Activated CD4-positive, CD25-positive, alpha-beta regulatory T cell (primary cell): Measurements from ENCODE around the gene CD24.

Experiments
- DNase-seq, 4 experiments: peaks; one replicate each; lab custom pipeline; 2025; lab: John Stamatoyannopoulos, UW

The CD24 gene

DNA sequence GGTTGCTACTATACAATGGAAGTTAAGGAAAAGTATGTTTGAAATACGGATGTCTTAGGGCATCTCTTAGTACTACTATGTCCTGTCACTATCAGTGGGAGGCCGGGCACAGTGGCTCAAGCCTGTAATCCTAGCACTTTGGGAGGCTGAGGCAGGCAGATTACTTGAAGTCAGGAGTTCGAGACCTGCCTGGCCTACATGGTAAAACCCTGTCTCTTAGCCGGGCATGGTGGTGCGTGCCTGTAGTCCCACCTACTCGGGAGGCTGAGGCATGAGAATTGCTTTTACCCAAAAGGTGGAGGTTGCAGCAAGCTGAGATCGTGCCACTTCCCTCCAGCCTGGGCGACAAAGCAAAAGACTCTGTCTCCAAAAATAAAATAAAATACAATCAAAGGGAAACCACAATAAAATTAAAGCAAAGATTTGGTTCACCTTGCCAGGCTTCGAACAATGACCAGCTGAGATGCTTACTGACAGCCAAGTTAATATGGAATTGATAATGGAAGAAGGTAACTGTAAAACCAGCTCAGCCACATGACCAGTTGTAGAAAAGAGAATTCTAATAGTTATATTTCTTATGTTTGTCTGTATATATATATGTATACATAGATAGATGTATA lies 6.5 kb downstream of the CD24 start:
- no peak for DNase-seq

DNA sequence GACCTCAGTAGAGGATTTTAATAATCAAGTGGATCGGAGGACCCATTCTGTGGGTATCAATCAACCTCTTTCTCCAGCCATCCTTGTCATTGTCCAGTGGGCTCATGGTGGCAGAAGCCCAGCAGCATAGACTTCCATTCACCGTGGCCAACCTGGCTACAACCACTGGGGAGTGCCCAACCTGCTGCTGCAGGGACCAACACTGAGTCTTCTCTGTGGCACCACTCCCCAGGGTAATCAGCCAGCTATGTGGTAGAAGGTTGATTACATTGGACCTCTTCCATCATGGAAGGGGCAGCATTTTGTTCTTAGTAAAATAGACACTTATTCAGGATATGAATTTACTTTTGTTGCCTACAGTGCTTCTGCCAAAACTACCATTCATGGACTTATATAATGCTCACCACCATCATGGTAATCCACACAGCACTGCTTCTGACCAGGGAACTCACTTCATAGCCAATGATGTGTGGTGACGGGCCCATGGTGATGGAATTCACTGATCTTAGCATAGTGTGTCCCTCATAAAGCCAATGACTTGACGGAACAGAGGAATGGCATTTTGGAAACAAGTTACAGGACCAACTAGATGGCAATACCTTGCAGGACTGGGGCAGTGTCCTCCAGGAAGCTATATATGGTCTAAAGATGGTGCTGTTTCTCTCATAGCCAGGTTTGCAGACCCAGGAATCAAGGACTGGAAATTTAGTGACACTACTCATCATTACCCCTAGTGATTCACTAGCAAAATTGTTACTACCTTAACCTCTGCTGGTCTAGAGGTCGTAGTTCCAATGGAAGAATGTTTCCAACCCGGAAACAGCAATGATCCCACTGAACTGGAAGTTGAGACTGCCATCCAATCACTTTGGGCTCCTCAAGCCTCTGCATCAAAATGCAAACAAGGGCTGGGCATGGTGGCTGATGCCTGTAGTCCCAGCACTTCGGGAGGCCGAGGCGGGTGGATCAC lies 7.6 kb downstream of the CD24 start:
- no peak for DNase-seq

DNA sequence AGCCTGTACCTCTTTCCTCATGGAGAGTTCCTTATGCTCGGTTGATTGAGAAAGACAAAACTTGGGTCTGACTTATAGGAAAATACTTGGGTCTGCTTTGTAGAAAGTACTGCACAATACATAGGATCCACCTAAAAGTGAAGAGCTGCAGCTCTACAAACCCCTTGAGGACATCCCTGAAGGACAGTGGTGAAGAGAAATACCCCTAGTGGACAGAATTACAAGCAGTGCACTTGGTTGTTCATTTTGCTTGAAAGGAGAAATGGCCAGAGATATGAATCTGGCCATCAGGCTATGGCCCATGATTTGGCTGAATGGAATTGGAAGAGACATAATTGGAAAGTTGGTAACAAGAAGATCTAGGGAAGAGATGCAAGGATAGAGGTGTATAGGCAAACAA lies 8.3 kb downstream of the CD24 start:
- no peak for DNase-seq

DNA sequence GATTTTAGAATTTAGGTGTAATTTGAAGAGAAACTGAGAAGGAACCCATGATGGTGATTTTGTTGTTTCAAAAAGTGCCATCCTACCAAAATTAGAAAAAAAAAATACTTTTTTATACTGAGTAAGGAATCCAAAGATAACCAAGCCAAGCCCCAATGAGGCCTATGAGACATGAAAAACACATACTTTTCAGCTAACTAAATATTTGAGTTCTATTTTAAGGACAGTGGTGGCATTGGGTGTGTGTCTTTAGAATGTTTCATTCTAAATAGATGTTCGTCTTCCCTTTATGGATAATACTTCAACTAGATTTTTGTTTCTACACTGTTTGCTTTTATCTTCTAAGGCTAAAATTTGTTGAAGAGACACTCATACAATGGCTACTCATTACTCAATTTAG lies 9.6 kb downstream of the CD24 start:
- DNase-seq, result no peak

DNA sequence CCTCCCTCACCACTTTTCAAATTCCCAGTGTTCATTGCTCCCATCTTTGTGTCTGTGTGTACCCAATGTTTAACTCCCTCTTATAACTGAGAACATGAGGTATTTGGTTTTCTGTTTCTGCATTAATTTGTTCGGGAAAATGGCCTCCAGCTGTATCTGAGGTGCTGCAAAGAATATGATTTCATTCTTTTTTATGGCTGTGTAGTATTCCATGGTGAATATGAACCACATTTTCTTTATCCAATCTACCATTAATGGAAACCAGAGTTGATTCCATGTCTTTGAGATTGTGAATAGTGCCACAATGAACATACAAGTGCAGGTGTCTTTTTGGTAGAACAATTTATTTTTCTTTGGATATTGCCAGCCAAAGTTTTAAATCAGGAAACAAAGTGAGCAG lies 10.4 kb downstream of the CD24 start:
- no peak for DNase-seq

DNA sequence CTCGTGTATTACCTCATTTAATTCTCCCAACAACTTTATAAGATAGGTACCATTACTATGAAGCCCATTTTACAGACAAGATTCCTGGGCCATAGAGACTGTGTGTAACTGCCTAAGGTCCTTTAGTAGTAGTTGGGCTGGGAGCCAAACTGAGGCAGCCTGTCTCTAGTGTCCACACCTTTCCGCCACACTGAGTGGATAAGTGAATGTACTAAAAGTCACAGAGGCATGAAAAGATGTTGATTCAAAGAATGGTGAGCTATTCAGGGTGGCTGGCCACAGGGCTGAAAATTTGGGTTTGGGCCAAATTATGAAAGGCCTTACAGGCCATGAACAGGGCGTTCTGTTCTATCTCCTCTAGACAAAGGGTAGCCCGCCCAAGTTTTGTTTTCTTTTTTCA lies 11.0 kb downstream of the CD24 start:
- no peak for DNase-seq

DNA sequence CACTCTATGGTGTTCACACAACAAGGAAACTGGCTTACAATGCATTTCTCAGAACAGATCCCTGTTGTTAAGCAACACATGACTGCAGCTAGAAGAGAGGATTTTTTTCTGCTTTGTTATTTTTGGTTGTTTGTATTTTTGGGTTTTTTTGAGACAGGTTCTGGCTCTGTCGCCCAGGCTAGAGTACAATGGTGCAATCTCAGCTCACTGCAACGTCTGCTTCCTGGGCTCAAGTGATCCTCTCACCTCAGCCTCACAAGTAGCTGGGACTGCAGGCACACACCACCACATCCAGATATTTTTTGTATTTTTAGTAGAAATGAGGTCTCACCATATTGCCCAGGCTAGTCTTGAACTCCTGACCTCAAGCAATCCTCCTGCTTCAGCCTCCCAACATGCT lies 12.7 kb downstream of the CD24 start:
- no peak for DNase-seq

DNA sequence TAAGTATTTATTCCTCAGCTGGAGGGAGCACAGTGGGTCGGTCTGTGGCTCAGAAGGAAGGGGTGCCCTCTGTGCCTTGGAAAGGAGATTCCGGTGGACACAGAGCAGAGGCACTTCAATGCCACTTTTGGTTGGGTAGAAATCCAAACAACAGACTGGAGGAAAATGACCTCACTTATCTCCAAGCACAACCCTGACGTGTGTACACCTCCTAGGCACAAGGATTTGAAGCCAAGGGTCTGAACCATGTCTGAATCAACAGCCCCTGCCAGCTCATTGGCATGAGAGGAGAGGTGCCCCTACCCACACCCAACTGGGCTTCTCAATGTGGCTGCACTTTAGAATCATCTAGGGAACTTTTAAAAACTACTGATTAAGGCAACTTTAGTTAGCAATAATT lies 13.4 kb downstream of the CD24 start:
- DNase-seq, result no peak

DNA sequence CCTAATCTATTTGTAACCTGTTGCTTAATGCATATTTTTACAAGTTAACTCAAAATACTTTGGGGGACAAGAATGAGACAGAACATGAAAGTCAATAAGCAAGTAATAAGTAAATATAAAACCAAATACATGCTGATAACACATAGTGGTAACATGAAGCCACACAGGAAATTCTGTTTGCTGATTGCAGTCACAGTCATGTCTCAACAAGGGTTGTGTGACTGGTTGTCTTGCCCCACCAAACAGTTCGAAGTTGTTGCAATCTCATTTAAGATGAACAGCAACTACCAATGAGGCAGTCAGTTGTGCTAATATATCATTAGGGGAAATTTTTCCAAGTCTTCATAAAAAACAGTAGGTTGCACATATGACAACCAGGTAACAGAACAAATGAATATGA lies 14.5 kb downstream of the CD24 start:
- DNase-seq, result no peak

DNA sequence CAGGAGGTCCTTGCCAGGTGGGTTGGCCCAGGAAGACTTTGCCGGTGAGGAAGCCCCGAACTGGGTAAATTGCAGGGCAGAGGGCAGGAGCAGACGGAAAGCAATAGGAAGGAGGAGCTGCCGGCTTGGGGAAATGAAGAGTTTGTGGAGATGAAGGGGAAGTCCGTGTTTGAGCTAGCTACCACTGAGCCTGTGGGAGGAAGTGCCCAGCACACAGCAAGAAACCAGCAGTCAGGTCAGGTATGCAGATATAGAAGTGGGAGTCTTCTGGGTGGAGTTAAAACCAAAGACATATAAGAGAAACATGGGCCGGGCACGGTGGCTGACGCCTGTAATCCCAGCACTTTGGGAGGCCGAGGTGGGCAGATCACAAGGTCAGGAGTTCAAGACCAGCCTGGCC lies 34.7 kb downstream of the CD24 start:
- DNase-seq, result no peak

DNA sequence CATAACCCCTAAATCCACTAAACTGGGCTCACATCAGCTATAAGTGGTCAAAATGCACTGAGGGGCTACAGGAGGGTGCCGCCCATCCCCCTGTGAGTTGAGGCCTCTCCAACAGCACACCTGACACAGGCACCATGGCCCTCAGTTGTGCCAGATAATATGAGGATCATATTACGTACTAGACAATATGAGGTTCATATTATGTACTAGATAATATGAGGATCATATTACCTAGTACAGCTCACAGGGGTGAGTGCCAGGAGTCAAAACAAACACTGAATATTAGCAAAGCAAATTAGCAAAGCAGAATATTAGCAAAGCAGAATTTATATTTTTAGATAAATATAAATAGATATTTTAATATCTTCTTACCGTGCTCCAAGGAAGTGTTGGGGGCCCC lies 35.3 kb downstream of the CD24 start:
- DNase-seq, result no peak

DNA sequence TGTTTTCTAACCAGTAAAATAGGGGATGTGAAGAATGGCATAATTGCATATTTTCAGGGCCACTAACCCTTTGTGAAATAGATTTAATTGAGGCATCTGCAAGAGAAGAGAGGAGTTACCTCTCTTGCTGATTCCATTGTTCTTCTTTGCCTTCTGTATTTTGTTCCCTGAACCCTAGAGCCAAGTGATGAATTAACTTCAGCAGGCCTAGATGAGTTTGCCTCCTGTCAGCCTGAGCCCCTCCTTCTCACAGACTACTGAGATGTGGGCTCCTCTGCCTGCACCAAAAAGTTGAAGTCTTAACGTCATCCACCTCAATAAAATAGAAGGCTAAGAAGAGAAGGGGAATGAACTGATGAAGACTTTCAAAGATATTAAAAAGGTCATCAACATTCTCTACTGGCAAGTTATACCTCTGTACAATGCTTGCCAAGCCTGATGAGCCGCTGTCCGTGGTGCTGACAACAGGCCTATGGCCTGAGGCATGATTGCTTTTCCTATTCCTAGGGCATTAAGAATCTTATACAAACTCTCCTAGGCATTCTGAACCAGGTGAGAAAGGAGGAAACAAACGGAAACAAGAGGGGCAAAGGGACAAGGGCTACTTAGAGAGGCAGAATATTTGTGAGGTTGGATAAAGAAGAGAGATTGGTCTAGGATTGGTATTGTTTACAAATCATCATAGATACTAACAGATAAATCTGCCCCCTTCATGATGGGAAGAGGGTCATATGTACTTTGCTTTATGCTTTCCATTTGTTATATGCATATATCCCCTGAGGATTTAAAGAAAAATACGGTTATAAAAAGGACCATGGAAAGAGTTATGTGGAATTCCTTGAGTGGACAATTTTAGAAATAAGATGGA lies 46.8 kb downstream of the CD24 start:
- no peak for DNase-seq

DNA sequence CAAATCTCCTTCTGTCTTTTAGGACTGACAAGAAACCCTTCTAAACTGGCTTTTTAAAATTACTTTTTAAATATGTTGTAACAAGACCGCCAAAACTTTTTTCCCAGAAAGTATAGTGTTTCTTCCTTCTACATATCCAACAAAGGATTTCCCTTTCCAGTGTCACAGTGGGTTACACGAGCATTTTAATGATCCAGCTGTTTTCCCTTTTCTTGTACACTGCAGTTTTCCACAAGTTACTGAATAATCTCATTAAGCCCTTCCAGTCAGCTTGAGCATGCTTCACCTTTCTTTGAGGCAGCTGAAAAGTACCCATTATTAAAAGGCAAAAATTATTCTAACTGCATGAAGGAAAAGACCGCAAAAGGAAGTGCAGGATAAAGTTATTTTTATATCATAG lies 48.6 kb downstream of the CD24 start:
- DNase-seq, result no peak

DNA sequence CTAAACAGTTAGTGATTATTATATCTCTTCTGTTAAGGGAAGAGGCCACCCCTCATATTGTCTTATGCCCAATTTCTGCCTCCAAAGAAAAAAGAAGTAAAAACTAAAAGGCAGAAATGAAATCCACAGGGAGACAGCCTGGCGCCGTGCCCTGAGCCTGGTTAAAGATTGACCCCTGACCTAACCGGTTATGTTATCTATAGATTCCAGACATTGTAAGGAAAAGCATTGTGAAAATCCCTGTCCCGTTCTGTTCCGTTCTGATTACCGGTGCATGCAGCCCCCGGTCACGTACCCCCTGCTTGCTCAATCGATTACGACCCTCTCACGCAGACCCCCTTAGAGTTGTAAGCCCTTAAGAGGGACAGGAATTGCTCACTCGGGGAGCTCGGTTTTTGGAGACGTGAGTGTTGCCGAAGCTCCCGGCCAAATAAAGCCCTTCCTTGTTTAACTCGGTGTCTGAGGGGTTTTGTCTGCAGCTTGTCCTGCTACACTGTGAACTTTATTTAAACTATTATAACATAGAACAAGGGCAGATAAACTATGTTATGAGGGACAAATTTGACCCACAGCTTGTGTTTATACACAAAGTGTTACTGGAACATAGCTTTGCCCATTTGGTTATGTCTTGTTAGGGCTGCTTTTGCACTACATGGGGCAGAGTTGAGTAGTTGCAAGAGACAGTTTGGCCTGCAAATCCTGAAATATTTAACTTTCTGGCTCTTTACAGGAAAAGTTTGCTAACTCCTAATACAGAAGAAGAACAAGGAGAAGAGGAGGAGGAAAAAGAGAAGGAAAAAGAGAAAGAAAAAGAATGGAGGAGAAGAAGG lies 49.6 kb downstream of the CD24 start:
- no peak for DNase-seq

DNA sequence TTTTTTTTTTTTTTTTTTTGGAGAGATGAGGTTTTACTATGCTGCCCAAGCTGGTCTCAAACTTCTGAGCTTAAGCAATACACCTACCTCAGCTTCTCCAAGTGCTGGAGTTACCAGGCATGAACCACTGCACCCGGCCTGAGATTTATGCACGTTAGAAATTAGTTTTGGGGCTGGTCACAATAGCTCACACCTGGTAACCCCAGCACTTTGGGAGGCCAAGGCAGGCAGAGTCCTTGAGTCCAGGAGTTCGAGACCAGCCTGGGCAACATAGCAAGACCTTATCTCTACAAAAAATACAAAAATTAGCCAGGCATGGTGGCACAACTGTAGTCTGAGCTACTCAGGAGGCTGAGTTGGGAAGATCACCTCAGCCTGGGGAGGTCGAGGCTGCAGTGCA lies 51.9 kb downstream of the CD24 start:
- DNase-seq, result no peak
